ENCODE data around the gene TNFRSF14.

TNFRSF14 gene

GRCh38 chr1:2526824-2527555, 29.2 kb upstream of the TNFRSF14 start:
- in situ Hi-C loops (cut with MboI; ENCODE audit: low pct_unique_long_range_greater_than_20kb, low sequenced_read_pairs, unreplicated experiment), result loop anchor here (25.0 kb wide), 1 partner anchor 340 kb away; the partner anchor contains the start of gene FAAP20
- no peak for TF ChIP-seq CTCF (IDR thresholded peaks at IDR 0.05; ENCODE audit: extremely low read depth, insufficient read depth, missing control alignments)
- peak; percentile 81 for DNase-seq (ENCODE audit: low spot score)

GRCh38 chr1:2527556-2527860, 28.7 kb upstream of the TNFRSF14 start:
- no peak for TF ChIP-seq CTCF (IDR thresholded peaks at IDR 0.05; ENCODE audit: extremely low read depth, insufficient read depth, missing control alignments)
- DNase-seq (ENCODE audit: low spot score), result no peak
- in situ Hi-C loops (cut with MboI; ENCODE audit: low pct_unique_long_range_greater_than_20kb, low sequenced_read_pairs, unreplicated experiment), result loop anchor here (25.0 kb wide), 1 partner anchor 340 kb away; the partner anchor contains the start of gene FAAP20

- in situ Hi-C loops (cut with MboI; ENCODE audit: low pct_unique_long_range_greater_than_20kb, low sequenced_read_pairs, unreplicated experiment), result loop anchor here (25.0 kb wide), 1 partner anchor 341 kb away; the partner anchor contains the start of gene FAAP20
- TF ChIP-seq CTCF (IDR thresholded peaks at IDR 0.05; ENCODE audit: extremely low read depth, insufficient read depth, missing control alignments), result no peak
Observed at GRCh38 chr1:2528016-2528415, 28.2 kb upstream of the TNFRSF14 start.

DNA sequence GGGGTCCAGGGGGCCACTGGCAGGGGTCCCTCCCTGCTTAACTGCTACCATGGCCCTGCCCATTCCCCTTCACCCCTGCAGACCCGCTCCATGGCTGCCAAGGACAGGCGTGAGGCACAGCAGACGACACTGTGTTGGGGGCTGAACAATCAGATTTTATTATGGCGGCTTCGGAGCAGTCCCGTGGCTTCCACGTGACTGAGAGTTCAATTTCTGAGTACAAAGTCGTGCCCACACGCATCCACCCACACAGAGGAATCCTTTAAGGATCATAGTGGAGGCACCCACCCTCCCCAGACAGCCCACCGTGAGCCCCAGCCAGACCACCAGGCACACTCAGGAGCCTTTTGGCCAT, 27.6 kb upstream of the TNFRSF14 start:
- no peak for TF ChIP-seq CTCF (IDR thresholded peaks at IDR 0.05; ENCODE audit: extremely low read depth, insufficient read depth, missing control alignments)
- in situ Hi-C loops (cut with MboI; ENCODE audit: low pct_unique_long_range_greater_than_20kb, low sequenced_read_pairs, unreplicated experiment), result loop anchor here (25.0 kb wide), 1 partner anchor 341 kb away; the partner anchor contains the start of gene FAAP20
- DNase-seq (ENCODE audit: low spot score), result no peak

More at GRCh38 chr1:2528016-2528415, 28.2 kb upstream of the TNFRSF14 start:
- no peak for DNase-seq (ENCODE audit: low spot score)

DNA sequence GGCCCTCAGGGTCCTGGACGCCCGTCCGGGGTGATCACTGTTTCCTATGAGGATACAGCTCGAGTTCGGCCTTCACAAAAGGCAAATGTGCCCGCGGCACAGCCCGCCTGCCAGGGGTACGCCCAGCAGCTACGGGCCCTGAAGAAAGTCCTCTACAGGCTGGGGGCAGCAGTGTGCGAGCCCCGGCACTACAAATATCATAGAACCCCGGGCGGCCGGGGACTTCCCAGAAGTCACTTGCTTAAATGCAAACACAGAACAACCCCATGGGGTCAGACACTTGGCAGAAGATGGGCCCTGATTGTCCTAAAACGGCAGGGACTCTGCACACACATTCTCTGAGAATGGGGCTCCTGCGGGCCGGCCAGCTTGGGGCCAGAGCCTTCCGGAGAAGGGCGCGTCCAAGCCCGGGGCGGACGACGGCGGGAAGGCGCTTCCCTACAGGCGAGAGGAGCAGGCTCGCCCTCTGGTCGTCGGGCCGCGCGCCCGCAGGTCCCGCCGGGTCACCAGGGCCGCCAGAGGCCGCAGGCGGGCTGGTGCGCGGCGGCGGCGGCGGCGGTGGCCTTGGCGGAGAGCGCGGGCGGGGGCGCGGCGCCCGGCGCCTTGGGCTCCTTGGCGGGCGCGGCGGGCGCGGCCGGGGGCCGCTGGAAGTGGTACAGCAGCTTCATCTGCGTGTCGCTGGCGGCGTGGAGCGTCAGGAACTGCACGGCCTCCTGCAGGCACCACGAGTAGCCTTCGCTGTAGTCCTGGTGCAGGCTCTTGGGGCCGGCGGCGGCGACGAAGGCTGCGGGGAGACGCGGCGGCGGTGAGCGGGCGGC, 27.0 kb upstream of the TNFRSF14 start:
- peak; percentile 79 for DNase-seq (ENCODE audit: low spot score)
- in situ Hi-C loops (cut with MboI; ENCODE audit: low pct_unique_long_range_greater_than_20kb, low sequenced_read_pairs, unreplicated experiment), result loop anchor here (25.0 kb wide), 1 partner anchor 342 kb away; the partner anchor contains the start of gene FAAP20
- TF ChIP-seq CTCF (IDR thresholded peaks at IDR 0.05; ENCODE audit: extremely low read depth, insufficient read depth, missing control alignments), result no peak

- in situ Hi-C loops (cut with MboI; ENCODE audit: low pct_unique_long_range_greater_than_20kb, low sequenced_read_pairs, unreplicated experiment), result loop anchor here (25.0 kb wide), 1 partner anchor 343 kb away; the partner anchor contains the start of gene FAAP20
- DNase-seq (ENCODE audit: low spot score), result no peak
- no peak for TF ChIP-seq CTCF (IDR thresholded peaks at IDR 0.05; ENCODE audit: extremely low read depth, insufficient read depth, missing control alignments)
Observed at GRCh38 chr1:2529784-2530512, 26.2 kb upstream of the TNFRSF14 start, which contains the start of gene HES5. HES5 (minus strand) TSS chr1:2530263; CDS start chr1:2530164, 99 bp downstream.

Measured in GM13977 (cell line).